HEK293 (cell line): ENCODE data around the gene YWHAE.
A peak's percentile ranks its signal among the peaks of the same experiment; 100 is the strongest.

Experiments
- CTCF ChIA-PET: fragments of 350-600 bp; formaldehyde crosslinking; extraction: SDS; loops from one replicate; lab custom pipeline; 2021; ENCODE audit warnings: antibody characterized with exemption; lab: Yijun Ruan, JAX
- POLR2A ChIA-PET: fragments of 300-600 bp; formaldehyde crosslinking; extraction: SDS; loops from one replicate; lab custom pipeline; 2020; ENCODE audit warnings: antibody characterized with exemption, inconsistent platforms; lab: Yijun Ruan, JAX
- H3K27ac ChIP-seq: fragments of 200-500 bp; sonication (Bioruptor generic); 2 replicates; pipeline ENCODE4 v1.5.1; 2014; ENCODE audit warnings: low read depth, low read length, control low read depth, inconsistent platforms; ENCODE audit errors: extremely low read depth
- H3K36me3 ChIP-seq, 2 experiments: fragments of 200-500 bp in 1 of 2; sonication (Bioruptor generic) in 1 of 2; 1 replicate in 1 of 2; 2 replicates in 1 of 2; pipeline ENCODE4 v1.5.1; 2014 to 2017; ENCODE audit warnings: inconsistent platforms in 2 of 2, low read length in 2 of 2; ENCODE audit not compliant: control insufficient read depth in 2 of 2, insufficient read depth in 1 of 2
- H3K4me1 ChIP-seq: fragments of 200-500 bp; sonication (Bioruptor generic); 2 replicates; pipeline ENCODE4 v1.5.1; 2014; ENCODE audit warnings: mild to moderate bottlenecking, low read length, inconsistent platforms; ENCODE audit not compliant: control insufficient read depth, insufficient read depth
- H3K4me3 ChIP-seq: 2 replicates; pipeline ENCODE4 v1.5.1; 2011; ENCODE audit warnings: low read depth, mild to moderate bottlenecking, control low read depth, low read length, moderate library complexity
- H3K9me3 ChIP-seq: fragments of 200-500 bp; sonication (Bioruptor generic); 2 replicates; pipeline ENCODE4 v1.5.1; 2014; ENCODE audit warnings: low read depth, low read length, inconsistent platforms; ENCODE audit not compliant: control insufficient read depth, insufficient read depth
- FEZF1 ChIP-seq: fragments of 450-650 bp; formaldehyde crosslinking; IDR thresholded peaks from 2 replicates; pipeline ENCODE4 v1.5.1; 2016; ENCODE audit warnings: missing biosample characterization, missing genetic modification characterization
- GFI1B ChIP-seq: fragments of 450-650 bp; formaldehyde crosslinking; IDR thresholded peaks from 2 replicates; pipeline ENCODE4 v1.5.1; 2016; ENCODE audit warnings: missing biosample characterization, missing genetic modification characterization
- GLI4 ChIP-seq: fragments of 450-650 bp; formaldehyde crosslinking; IDR thresholded peaks from 2 replicates; pipeline ENCODE4 v1.5.1; 2016; ENCODE audit warnings: missing biosample characterization, missing genetic modification characterization
- KLF7 ChIP-seq: fragments of 450-650 bp; formaldehyde crosslinking; IDR thresholded peaks from 2 replicates; pipeline ENCODE4 v1.5.1; 2016; ENCODE audit warnings: missing biosample characterization, missing genetic modification characterization, borderline replicate concordance
- MEIS1 ChIP-seq: sonication (generic); formaldehyde crosslinking; IDR thresholded peaks from 2 replicates; pipeline ENCODE4 v1.8.1; 2022; ENCODE audit warnings: missing genetic modification reagents, mild to moderate bottlenecking, borderline replicate concordance
- PRDM1 ChIP-seq: fragments of 450-650 bp; formaldehyde crosslinking; IDR thresholded peaks from 2 replicates; pipeline ENCODE4; 2016; ENCODE audit warnings: missing biosample characterization, missing genetic modification characterization
- SP7 ChIP-seq: fragments of 450-650 bp; formaldehyde crosslinking; IDR thresholded peaks from 2 replicates; pipeline ENCODE4 v1.5.1; 2016; ENCODE audit warnings: missing biosample characterization, missing genetic modification characterization
- TCF7L2 ChIP-seq: IDR thresholded peaks from 2 replicates; pipeline ENCODE4 v1.6.1; 2011; ENCODE audit warnings: low read depth, mild to moderate bottlenecking, inconsistent platforms, low read length, moderate library complexity, borderline replicate concordance
- WT1 ChIP-seq: fragments of 450-650 bp; formaldehyde crosslinking; IDR thresholded peaks from 2 replicates; pipeline ENCODE4 v1.5.1; 2016; ENCODE audit warnings: missing biosample characterization, missing genetic modification characterization
- ZBTB1 ChIP-seq: fragments of 450-650 bp; formaldehyde crosslinking; IDR thresholded peaks from 2 replicates; pipeline ENCODE4 v1.5.1; 2016; ENCODE audit warnings: missing biosample characterization, missing genetic modification characterization
- ZBTB11 ChIP-seq: fragments of 450-650 bp; formaldehyde crosslinking; conservative IDR thresholded peaks from 2 replicates; pipeline ENCODE4 v1.5.1; 2016; ENCODE audit warnings: low read depth, missing biosample characterization, missing genetic modification characterization
- ZBTB17 ChIP-seq: fragments of 450-650 bp; formaldehyde crosslinking; IDR thresholded peaks from 2 replicates; pipeline ENCODE4 v1.5.1; 2016; ENCODE audit warnings: missing biosample characterization, missing genetic modification characterization
- ZBTB20 ChIP-seq: fragments of 450-650 bp; formaldehyde crosslinking; IDR thresholded peaks from 2 replicates; pipeline ENCODE4 v1.5.1; 2016; ENCODE audit warnings: missing biosample characterization, missing genetic modification characterization
- ZFHX2 ChIP-seq: fragments of 450-650 bp; formaldehyde crosslinking; conservative IDR thresholded peaks from 2 replicates; pipeline ENCODE4 v1.5.1; 2016; ENCODE audit warnings: missing biosample characterization, missing genetic modification characterization
- ZNF10 ChIP-seq: fragments of 450-650 bp; formaldehyde crosslinking; IDR thresholded peaks from 2 replicates; pipeline ENCODE4 v1.5.1; 2017; ENCODE audit warnings: missing biosample characterization, missing genetic modification characterization
- ZNF174 ChIP-seq: fragments of 450-650 bp; formaldehyde crosslinking; IDR thresholded peaks from 2 replicates; pipeline ENCODE4 v1.5.0; 2017; ENCODE audit warnings: missing biosample characterization, mild to moderate bottlenecking, missing genetic modification characterization
- ZNF175 ChIP-seq: fragments of 450-650 bp; formaldehyde crosslinking; IDR thresholded peaks from 2 replicates; pipeline ENCODE4 v1.5.1; 2016; ENCODE audit warnings: missing biosample characterization, missing genetic modification characterization
- ZNF202 ChIP-seq: fragments of 450-650 bp; formaldehyde crosslinking; IDR thresholded peaks from 2 replicates; pipeline ENCODE4 v1.5.1; 2016; ENCODE audit warnings: missing biosample characterization, missing genetic modification characterization, borderline replicate concordance
- ZNF223 ChIP-seq: fragments of 450-650 bp; formaldehyde crosslinking; IDR thresholded peaks from 2 replicates; pipeline ENCODE4 v1.5.1; 2016; ENCODE audit warnings: missing biosample characterization, missing genetic modification characterization
- ZNF391 ChIP-seq: fragments of 450-650 bp; formaldehyde crosslinking; IDR thresholded peaks from 2 replicates; pipeline ENCODE4 v1.5.1; 2016; ENCODE audit warnings: low read depth, missing biosample characterization, missing genetic modification characterization, borderline replicate concordance
- ZNF394 ChIP-seq: fragments of 450-650 bp; formaldehyde crosslinking; IDR thresholded peaks from 2 replicates; pipeline ENCODE4 v1.5.1; 2016; ENCODE audit warnings: missing biosample characterization, missing genetic modification characterization, mild to moderate bottlenecking, moderate library complexity, borderline replicate concordance
- ZNF529 ChIP-seq: fragments of 450-650 bp; formaldehyde crosslinking; IDR thresholded peaks from 2 replicates; pipeline ENCODE4 v1.5.1; 2017; ENCODE audit warnings: missing genetic modification characterization, missing biosample characterization; ENCODE audit not compliant: insufficient replicate concordance
- ZNF560 ChIP-seq: fragments of 450-650 bp; formaldehyde crosslinking; IDR thresholded peaks from 2 replicates; pipeline ENCODE4 v1.5.1; 2017; ENCODE audit warnings: missing biosample characterization, missing genetic modification characterization, borderline replicate concordance
- ZNF571 ChIP-seq: fragments of 450-650 bp; formaldehyde crosslinking; IDR thresholded peaks from 2 replicates; pipeline ENCODE4 v1.5.0; 2017; ENCODE audit warnings: missing biosample characterization, missing genetic modification characterization
- ZNF600 ChIP-seq: fragments of 450-650 bp; formaldehyde crosslinking; IDR thresholded peaks from 2 replicates; pipeline ENCODE4 v1.5.1; 2016; ENCODE audit warnings: missing biosample characterization, missing genetic modification characterization
- ZNF660 ChIP-seq: fragments of 450-650 bp; IDR thresholded peaks from 2 replicates; pipeline ENCODE4 v1.5.1; 2018; ENCODE audit warnings: missing biosample characterization, mild to moderate bottlenecking, missing genetic modification characterization
- ZNF707 ChIP-seq: fragments of 450-650 bp; formaldehyde crosslinking; IDR thresholded peaks from 2 replicates; pipeline ENCODE4 v1.5.1; 2016; ENCODE audit warnings: missing biosample characterization, missing genetic modification characterization
- ZSCAN16 ChIP-seq: fragments of 450-650 bp; formaldehyde crosslinking; IDR thresholded peaks from 2 replicates; pipeline ENCODE4 v1.5.1; 2016; ENCODE audit warnings: missing biosample characterization, missing genetic modification characterization

The YWHAE gene

GRCh38 chr17:1423456-1424135 is 23.6 kb upstream of the YWHAE start:
- Histone ChIP-seq H3K27ac (peak overlapping the region; percentile 8; the same call in 1 of the 2 replicates), H3K4me1 (no peaks in the 10 kb centered on the region; the same call in 1 of the 2 replicates), H3K4me3 (no peak overlapping the region), H3K9me3 (no peaks in the 10 kb centered on the region), H3K36me3 (peaks cover 37 to 62% of the 10 kb centered on the region in 2 experiments)
- TF ChIP-seq ZBTB1 (tag by site-specific recombination) (no peak), FEZF1 (tag by site-specific recombination) (no peak), GLI4 (no peak), PRDM1 (tag by site-specific recombination) (peak; percentile 93), TCF7L2 (no peak)
- ChIA-PET CTCF (interaction anchor here (0.6 to 2.1 kb wide), 5 partner anchors 9 to 1008 kb away, joined by 3 to 7 read pairs (median 4); no protein-coding TSS in a partner anchor), POLR2A (interaction anchor here (0.6 to 1.7 kb wide), 5 partner anchors 9 to 84 kb away, joined by 3 to 6 read pairs (median 4); partner anchors contain the start of gene YWHAE)

- TF ChIP-seq ZNF10 (tag by site-specific recombination) (peak; percentile 18; the same call in 1 of the 2 replicates), ZBTB17 (tag by site-specific recombination) (peak; percentile 87), ZNF223 (no peak), GFI1B (peak; percentile 63; the same call in 1 of the 2 replicates), SP7 (tag by site-specific recombination) (peak; percentile 55), ZNF600 (tag by site-specific recombination) (peak; percentile 88), ZNF174 (tag by site-specific recombination) (no peak), ZNF391 (tag by site-specific recombination) (no peak), ZNF660 (tag by site-specific recombination) (0 out of 2 replicates have a peak, but pooled peaks have one; percentile 16), WT1 (tag by site-specific recombination) (no peak)
- TF ChIP-seq, all 188 proteins: peak for 6
- Histone ChIP-seq H3K4me3 (no peak overlapping the region), H3K36me3 (peaks cover 34 to 65% of the 10 kb centered on the region in 2 experiments), H3K4me1 (no peaks in the 10 kb centered on the region; the same call in 1 of the 2 replicates), H3K27ac (peak overlapping the region; percentile 39; the same call in 1 of the 2 replicates), H3K9me3 (no peaks in the 10 kb centered on the region)
- CTCF ChIA-PET = interaction anchor here (0.6 to 0.7 kb wide), 2 partner anchors 12 to 41 kb away, joined by 3 to 4 read pairs; no protein-coding TSS in a partner anchor
- POLR2A ChIA-PET = interaction anchor here (1.6 to 1.7 kb wide), 2 partner anchors 8 to 23 kb away, joined by 4 to 6 read pairs; partner anchors contain the start of gene YWHAE
Observed at GRCh38 chr17:1422885-1423284, 22.9 kb upstream of the YWHAE start.

GRCh38 chr17:1421470-1421869 is 21.4 kb upstream of the YWHAE start:
- POLR2A ChIA-PET = no interaction called here
- Histone ChIP-seq H3K9me3 (no peaks in the 10 kb centered on the region), H3K4me1 (no peaks in the 10 kb centered on the region; the same call in 1 of the 2 replicates), H3K4me3 (no peak overlapping the region), H3K27ac (no peak overlapping the region), H3K36me3 (peaks cover 33 to 62% of the 10 kb centered on the region in 2 experiments)
- CTCF ChIA-PET = no interaction called here
- TF ChIP-seq ZNF529 (tag by site-specific recombination) (no peak), ZNF560 (tag by site-specific recombination) (no peak), ZNF571 (tag by site-specific recombination) (no peak), ZFHX2 (no peak), ZBTB11 (tag by site-specific recombination) (no peak), ZNF175 (tag by site-specific recombination) (no peak), ZNF202 (tag by site-specific recombination) (no peak), ZSCAN16 (tag by site-specific recombination) (no peak), KLF7 (no peak), MEIS1 (no peak), ZBTB20 (no peak), ZNF394 (tag by site-specific recombination) (no peak), ZNF707 (tag by site-specific recombination) (no peak)
